Peyer's patch (tissue), 4 donors: ENCODE data around the gene RECK.

Experiments used
- CTCF ChIP-seq, 6 experiments: fragments of 450-650 bp in 4 of 6; fragments of 200-600 bp in 2 of 6; sonication (generic) in 1 of 6; IDR thresholded peaks; one replicate each; pipeline ENCODE4 v1.5.1; 2017 to 2019; ENCODE audit warnings: antibody characterized with exemption in 6 of 6, mild to moderate bottlenecking in 3 of 6, moderate library complexity in 1 of 6
- POLR2A ChIP-seq, 2 donors: fragments of 450-650 bp; IDR thresholded peaks; one replicate each; pipeline ENCODE4 v1.5.1; 2017; ENCODE audit warnings: antibody characterized with exemption in 2 of 2, mild to moderate bottlenecking in 2 of 2, moderate library complexity in 2 of 2

DNA sequence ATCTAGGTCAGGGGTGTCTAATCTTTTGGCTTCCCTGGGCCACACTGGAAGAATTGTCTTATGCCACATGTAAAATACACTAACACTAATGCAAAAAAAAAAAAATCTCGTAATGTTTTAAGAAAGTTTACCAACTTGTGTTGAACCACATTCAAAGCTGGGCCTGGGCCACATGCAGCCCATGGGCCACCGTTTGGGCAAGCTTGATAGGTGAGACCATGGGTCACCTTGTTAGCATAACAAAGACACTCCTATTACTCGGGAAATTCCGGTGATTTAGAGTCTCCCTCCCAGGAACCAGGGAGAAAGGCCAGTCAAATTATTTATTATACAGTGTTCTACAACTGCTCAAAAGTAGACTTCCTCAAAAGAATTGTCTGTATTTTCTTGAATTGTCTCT, 12.7 kb downstream of the RECK start:
- no peak for TF ChIP-seq CTCF (IDR thresholded peaks at IDR 0.05)
- TF ChIP-seq POLR2A (IDR thresholded peaks at IDR 0.05): no peak
